DMS153 (cell line): ENCODE measurements around the gene VDAC1.
"Not testable (repeated sequence)": the region's sequence is repeated elsewhere in the genome, so short reads cannot be mapped to it uniquely, and the experiment has no call there.

Source experiments
- DNase-seq: peaks from one replicate; lab custom pipeline; 2025; lab: John Stamatoyannopoulos, UW

VDAC1 gene

DNA sequence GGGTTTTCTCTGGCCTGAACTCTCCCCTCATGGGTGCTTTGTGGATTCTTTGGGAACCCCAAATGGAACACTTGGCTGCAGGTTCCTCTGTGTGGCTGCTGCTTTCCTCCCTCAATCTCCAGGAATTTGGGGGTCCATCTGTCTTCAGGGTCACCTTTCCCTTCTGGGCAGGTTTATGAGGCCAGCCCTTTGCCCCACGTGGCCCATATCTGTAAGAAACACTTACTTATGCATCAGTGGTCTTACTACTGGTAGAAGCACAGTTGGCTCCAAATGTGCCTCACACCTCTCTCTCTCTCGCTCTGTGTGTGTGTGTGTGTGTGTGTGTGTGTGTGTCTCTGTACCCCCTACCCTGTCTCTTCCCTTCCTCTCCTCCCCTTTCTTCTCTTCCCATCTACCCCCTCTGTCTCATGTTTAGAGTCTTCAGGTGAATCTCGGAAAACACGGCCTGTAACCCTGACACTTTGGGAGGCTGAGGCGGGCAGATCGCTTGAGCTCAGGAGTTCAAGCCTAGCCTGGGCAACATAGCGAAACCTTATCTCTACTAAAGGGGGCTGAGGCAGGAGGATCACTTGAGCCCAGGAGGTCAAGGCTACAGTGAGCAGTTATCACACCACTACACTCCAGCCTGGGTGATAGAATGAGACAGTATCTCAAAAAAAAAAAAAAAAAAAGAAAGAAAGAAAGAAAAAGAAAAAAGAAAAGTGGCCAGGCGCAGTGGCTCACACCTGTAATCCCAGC, 63.1 kb downstream of the VDAC1 start:
- DNase-seq: no peak

- no peak for DNase-seq
Observed at GRCh38 chr5:133939668-133940067, 65.1 kb downstream of the VDAC1 start.

- no peak for DNase-seq
Observed at GRCh38 chr5:133938929-133939328, 65.8 kb downstream of the VDAC1 start.

GRCh38 chr5:133938039-133938821, 66.5 kb downstream of the VDAC1 start:
- DNase-seq: no peak

DNA sequence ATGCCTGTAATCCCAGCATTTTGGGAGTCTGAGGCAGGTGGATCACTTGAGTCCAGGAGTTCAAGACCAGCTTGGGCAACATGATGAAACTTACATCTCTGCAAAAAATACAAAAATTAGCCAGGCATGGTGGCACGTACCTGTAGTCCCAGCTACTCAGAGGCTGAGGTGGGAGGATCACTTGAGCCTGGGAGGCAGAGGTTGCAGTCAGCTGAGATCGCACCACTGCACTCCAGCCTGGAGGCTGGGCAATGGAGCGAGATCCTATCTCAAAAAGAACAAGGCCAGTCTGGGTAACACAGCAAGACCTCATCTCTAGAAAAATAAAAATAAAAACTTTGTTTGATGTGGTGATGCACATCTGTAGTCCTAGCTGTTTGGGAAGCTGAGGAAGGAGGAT, 67.1 kb downstream of the VDAC1 start:
- not testable (repeated sequence) for DNase-seq

DNA sequence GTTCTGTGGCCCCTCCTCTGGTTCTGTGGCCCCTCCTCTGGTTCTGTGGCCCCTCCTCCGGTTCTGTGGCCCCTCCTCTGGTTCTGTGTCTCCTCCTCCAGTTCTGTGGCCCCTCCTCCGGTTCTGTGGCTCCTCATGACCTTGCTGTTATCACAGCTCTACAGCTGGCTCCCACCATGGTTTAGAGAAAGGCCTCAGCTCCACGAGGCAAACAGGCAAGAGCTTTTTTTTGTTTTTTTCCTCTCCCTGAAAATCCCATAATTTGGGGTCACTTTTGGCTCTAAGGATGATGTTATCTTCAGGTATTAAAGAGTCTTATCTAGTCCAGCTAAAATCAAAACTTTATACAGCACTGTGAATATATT, 68.1 kb downstream of the VDAC1 start:
- DNase-seq: no peak

DNA sequence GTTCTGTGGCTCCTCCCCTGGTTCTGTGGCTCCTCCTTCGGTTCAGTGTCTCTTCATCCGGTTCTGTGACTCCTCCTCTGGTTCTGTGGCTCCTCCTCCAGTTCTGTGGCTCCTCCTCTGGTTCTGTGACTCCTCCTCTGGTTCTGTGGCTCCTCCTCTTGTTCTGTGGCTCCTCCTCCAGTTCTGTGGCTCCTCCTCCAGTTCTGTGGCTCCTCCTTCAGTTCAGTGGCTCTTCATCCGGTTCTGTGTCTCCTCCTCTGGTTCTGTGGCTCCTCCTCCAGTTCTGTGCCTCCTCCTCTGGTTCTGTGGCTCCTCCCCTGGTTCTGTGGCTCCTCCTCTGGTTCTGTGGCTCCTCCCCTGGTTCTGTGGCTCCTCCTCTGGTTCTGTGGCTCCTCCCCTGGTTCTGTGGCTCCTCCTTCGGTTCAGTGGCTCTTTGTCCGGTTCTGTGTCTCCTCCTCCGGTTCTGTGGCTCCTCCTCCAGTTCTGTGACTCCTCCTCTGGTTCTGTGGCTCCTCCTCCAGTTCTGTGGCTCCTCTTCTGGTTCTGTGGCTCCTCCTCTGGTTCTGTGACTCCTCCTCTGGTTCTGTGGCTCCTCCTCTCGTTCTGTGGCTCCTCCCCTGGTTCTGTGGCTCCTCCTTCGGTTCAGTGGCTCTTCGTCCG, 68.7 kb downstream of the VDAC1 start:
- not testable (repeated sequence) for DNase-seq

DNA sequence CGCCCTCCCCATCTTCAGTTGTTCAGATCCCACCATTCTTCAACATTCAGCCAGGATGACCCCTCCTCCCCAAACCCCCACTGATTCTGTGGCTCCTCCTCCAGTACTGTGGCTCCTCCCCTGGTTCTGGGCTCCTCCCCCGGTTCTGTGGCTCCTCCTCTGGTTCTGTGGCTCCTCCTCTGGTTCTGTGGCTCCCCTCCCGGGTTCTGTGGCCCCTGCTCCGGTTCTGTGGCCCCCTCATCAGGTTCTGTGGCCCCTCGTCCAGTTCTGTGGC, 69.2 kb downstream of the VDAC1 start:
- no peak for DNase-seq

GRCh38 chr5:133934822-133935666, 69.7 kb downstream of the VDAC1 start:
- peak; percentile 23 for DNase-seq

GRCh38 chr5:133934311-133934710, 70.5 kb downstream of the VDAC1 start:
- no peak for DNase-seq

DNA sequence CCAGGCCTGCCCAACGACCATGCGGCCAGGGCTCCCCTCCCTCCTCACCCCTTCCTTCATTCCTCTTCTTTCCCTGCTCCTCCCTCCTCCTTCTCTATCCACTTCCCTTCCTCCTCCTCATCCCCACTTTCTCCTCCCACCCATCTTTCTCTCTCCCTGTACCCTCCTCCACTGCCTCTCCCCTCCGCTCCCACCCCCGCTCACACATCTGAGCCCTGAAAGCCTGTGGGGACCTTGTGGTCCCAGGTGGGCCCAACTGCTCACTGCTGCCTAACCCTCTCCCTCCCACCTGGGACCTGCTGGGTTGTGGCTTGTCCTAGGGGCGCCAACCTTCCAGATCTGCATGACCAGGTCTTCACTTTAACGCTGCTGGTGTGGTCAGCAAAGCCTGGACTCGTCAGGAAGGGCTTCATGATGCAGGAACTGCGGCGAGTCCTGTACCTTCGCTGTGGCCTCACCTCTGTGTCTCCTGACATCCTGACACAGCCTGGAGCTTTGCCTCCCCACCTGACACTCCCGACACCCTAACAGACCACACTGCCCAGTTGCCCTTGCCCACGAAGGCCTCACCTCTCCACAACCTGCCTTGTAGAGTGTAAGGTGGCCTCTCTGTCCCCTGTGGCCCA, 71.0 kb downstream of the VDAC1 start:
- DNase-seq: no peak

GRCh38 chr5:133933169-133933509, 71.6 kb downstream of the VDAC1 start:
- no peak for DNase-seq

DNA sequence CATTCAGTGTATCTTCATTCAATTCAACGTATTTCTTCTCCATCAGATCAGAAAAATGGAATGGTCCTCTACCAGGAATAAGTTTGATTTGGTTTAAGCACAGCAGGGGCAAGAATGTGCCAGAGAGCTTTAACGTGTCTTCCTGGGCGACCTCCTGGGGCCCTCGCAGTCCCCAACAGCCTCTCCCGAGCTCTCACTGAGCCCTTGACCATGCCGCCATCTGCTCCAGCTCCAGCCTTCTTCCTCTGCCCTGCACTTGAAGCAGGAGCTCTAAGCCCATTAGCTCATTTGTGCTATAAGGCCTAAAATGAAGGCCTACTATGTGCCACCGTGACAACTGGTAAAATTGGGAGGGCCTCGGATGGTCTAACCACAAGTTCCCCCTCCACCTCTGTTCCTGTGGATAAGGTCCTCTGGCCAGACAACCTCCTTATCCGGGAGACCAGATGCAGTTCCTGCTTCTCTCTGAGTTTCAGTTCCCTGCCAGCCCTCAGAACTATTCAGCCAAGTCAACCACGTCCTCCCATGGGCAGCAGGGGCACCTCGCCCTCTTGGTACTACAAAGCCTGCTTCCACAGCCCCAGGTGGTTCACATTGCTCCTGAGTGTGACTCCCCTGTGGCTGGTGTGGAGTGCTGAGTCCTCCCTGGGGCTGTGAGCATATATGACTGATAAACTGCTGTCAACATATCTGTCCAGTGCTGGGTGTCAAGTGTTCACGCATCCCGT, 72.2 kb downstream of the VDAC1 start:
- DNase-seq: no peak

DNA sequence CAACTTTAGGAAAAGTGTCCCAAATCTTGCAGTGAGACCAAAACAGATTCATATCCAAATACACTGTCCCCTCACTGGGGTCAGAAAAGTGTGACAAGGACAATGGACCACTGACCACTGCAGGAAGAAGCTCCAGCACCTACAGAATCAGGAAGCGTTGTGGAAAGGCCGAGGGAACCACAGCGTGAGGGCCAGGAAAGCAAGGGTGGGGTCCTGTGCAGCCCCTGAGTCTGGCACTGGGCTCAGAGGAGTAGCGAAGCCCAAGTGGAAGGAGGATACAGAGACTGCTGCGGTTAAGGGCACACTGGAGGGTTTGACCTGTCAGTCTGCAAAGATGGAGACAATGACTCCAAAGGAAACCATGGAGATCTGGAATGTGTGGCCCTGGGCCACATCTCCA, 73.2 kb downstream of the VDAC1 start:
- DNase-seq: no peak

- DNase-seq: no peak
Observed at GRCh38 chr5:133930813-133931090, 74.0 kb downstream of the VDAC1 start.

DNA sequence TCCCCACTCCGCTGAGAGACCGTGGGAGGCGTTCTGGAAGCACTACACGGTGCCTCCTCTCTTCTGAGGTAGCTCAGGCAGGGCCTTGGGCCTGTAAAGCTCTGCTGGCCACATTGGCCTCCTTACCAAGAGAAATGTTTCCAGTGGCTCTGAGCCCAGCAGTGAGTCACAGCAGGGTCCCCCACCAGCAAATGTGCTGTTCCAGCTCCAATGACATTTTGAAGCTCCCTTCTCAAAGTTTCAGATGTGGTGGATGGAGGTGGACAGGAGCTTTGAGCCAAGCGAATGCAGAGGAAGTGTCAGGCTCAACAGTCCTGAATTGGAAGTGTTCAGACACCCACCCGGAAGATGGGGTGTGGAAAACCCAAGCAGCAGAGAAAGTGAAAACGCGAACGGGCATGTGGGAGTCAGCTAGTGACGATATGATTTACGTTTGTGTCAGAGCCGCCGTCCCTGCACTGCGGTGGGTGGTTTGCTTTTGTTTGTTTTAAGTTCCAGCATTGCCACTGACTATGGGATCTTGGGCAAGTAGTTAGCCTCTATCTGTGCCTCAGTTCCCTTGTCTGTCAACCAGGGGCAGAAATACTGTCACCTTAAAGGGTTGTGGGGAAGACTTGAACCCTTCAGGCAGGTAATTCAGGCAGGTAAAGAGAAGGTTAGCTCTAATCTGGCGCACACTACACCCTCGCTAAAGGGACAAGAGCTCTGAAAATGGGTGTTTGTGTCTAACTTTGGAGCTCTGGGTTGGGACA, 74.5 kb downstream of the VDAC1 start:
- no peak for DNase-seq

- no peak for DNase-seq
Observed at GRCh38 chr5:133928587-133929393, 76.0 kb downstream of the VDAC1 start.

DNA sequence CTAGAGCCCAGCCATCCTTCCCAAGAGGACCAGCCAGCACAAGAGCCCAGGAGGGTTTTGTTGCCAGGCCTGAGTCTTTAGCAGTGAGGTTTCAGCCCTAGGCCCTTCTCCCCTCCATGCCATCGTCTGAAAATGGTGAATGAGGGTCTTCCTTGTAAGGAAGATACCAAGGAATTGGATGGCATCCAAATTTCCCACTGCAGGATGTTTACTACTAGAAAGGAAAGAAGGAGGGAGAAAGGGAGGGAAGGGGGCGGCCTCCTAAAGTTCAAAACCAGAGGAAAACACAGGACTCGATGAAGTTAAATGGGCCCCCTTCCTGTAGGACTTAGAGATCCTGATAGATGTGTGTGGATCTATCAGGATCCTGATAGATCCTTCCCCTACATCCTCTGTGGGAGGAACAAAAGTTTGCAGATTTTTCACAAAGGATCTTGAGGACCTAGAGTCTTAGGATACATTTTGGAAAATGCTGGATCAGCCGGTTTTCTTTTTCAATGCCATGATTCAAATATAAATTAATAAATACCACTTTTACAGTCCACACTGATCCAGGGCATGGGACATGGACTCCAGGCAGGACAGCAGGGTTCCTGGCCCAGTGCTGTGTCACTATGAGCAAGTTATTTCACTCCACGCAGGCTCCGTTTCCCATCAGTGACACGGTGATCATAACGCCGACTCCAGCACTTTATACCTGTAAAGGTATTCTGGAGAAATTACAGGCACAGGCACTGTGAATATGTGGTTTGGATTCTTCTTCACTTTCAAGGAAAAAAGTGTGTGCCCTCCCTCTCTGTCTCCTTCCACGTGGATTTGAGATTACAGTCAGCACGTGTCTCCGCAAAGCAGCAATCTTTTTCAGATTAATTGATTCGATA, 77.2 kb downstream of the VDAC1 start:
- DNase-seq: no peak
